Measurements from ENCODE around the gene CEACAM20. TPM values are rescaled to one million over a fixed set of nuclear protein-coding genes. Genes with fewer than 3 reads are reported as not detected.

CEACAM20 gene
- total RNA-seq, 1 donor from 2014 or later: not detected

- H3K27me3 ChIP-seq: no peaks in the 10 kb centered on the region
- no peak overlapping the region for H3K4me3 ChIP-seq
- intact Hi-C loops (cut with DNase I): no loop called here
- no peaks in the 10 kb centered on the region for H3K4me1 ChIP-seq
- H3K9me3 ChIP-seq: no peaks in the 10 kb centered on the region
- no peaks in the 10 kb centered on the region for H3K36me3 ChIP-seq
- DNase-seq (ENCODE audit: extremely low spot score in 2 of 2): no peak
- H3K27ac ChIP-seq: no peak overlapping the region
- TF ChIP-seq POLR2A (IDR thresholded peaks at IDR 0.05): no peak
- no peak for TF ChIP-seq POLR2AphosphoS5 (IDR thresholded peaks at IDR 0.05; ENCODE audit: insufficient read depth in 1 of 2, low read depth in 1 of 2)
- TF ChIP-seq CTCF (IDR thresholded peaks at IDR 0.05): no peak
Observed at GRCh38 chr19:44574186-44574950, 44.9 kb upstream of the CEACAM20 start.

- DNase-seq (ENCODE audit: extremely low spot score in 2 of 2): no peak
- H3K4me3 ChIP-seq: no peak overlapping the region
Observed at GRCh38 chr19:44573627-44574026, 44.2 kb upstream of the CEACAM20 start.

GRCh38 chr19:44573183-44573582 lies 43.7 kb upstream of the CEACAM20 start:
- Histone ChIP-seq H3K27ac (no peak overlapping the region), H3K9me3 (no peaks in the 10 kb centered on the region), H3K36me3 (no peaks in the 10 kb centered on the region), H3K27me3 (no peaks in the 10 kb centered on the region), H3K4me1 (no peaks in the 10 kb centered on the region), H3K4me3 (no peak overlapping the region)
- no peak for DNase-seq (ENCODE audit: extremely low spot score in 2 of 2)
- intact Hi-C loops (cut with DNase I): no loop called here
- TF ChIP-seq POLR2A (IDR thresholded peaks at IDR 0.05) (no peak), CTCF (IDR thresholded peaks at IDR 0.05) (no peak), POLR2AphosphoS5 (IDR thresholded peaks at IDR 0.05; ENCODE audit: insufficient read depth in 1 of 2, low read depth in 1 of 2) (no peak)

More at GRCh38 chr19:44573627-44574026, 44.2 kb upstream of the CEACAM20 start:
- Histone ChIP-seq H3K27ac (no peak overlapping the region), H3K4me1 (no peaks in the 10 kb centered on the region), H3K27me3 (no peaks in the 10 kb centered on the region), H3K9me3 (no peaks in the 10 kb centered on the region), H3K36me3 (no peaks in the 10 kb centered on the region)
- no peak for TF ChIP-seq POLR2A (IDR thresholded peaks at IDR 0.05)
- TF ChIP-seq POLR2AphosphoS5 (IDR thresholded peaks at IDR 0.05; ENCODE audit: insufficient read depth in 1 of 2, low read depth in 1 of 2): no peak
- TF ChIP-seq CTCF (IDR thresholded peaks at IDR 0.05): no peak
- intact Hi-C loops (cut with DNase I): no loop called here

- no peaks in the 10 kb centered on the region for H3K9me3 ChIP-seq
- TF ChIP-seq POLR2AphosphoS5 (IDR thresholded peaks at IDR 0.05; ENCODE audit: insufficient read depth in 1 of 2, low read depth in 1 of 2) (no peak), POLR2A (IDR thresholded peaks at IDR 0.05) (no peak), CTCF (IDR thresholded peaks at IDR 0.05) (no peak)
- intact Hi-C loops (cut with DNase I): no loop called here
Observed at GRCh38 chr19:44572581-44572900, 43.1 kb upstream of the CEACAM20 start.

GRCh38 chr19:44571830-44572580 lies 42.5 kb upstream of the CEACAM20 start:
- Histone ChIP-seq H3K4me3 (no peak overlapping the region), H3K27me3 (no peaks in the 10 kb centered on the region), H3K4me1 (no peaks in the 10 kb centered on the region), H3K27ac (no peak overlapping the region), H3K9me3 (no peaks in the 10 kb centered on the region), H3K36me3 (no peaks in the 10 kb centered on the region)
- intact Hi-C loops (cut with DNase I): no loop called here
- no peak for DNase-seq (ENCODE audit: extremely low spot score in 2 of 2)
- TF ChIP-seq CTCF (IDR thresholded peaks at IDR 0.05) (no peak), POLR2A (IDR thresholded peaks at IDR 0.05) (no peak), POLR2AphosphoS5 (IDR thresholded peaks at IDR 0.05; ENCODE audit: insufficient read depth in 1 of 2, low read depth in 1 of 2) (no peak)

More at GRCh38 chr19:44572581-44572900, 43.1 kb upstream of the CEACAM20 start:
- Histone ChIP-seq H3K27me3 (no peaks in the 10 kb centered on the region), H3K4me3 (no peak overlapping the region), H3K4me1 (no peaks in the 10 kb centered on the region), H3K27ac (no peak overlapping the region), H3K36me3 (no peaks in the 10 kb centered on the region)
- DNase-seq (ENCODE audit: extremely low spot score in 2 of 2): no peak

Measured in vagina (tissue), 2 donors.